HCT116 (cell line): ENCODE data around the gene ZSCAN23. TPM values are rescaled to one million over a fixed set of nuclear protein-coding genes. Genes with fewer than 3 reads are reported as not detected.

Source experiments
- ATAC-seq: fragments of 200-7000 bp; cut with Tn5 transposase; 2 replicates; pipeline ENCODE4 v1.9.1; 2020; ENCODE audit warnings: mild to moderate bottlenecking, moderate library complexity
- BruUV-seq: library from RNA; stranded (reverse); fragments of 400-500 nt; replicated peaks from 2 replicates; lab custom pipeline; 2021; lab: Mats Ljungman, UMichigan
- CTCF ChIA-PET: fragments of 300-600 bp; sonication (Branson Sonifier 250); formaldehyde crosslinking; loops from one replicate; lab custom pipeline; 2021; ENCODE audit warnings: antibody characterized with exemption; lab: Charles Lee
- POLR2A ChIA-PET: fragments of 300-600, 350-600 bp; sonication (Branson Sonifier 250); formaldehyde crosslinking; loops from one replicate; lab custom pipeline; 2021; ENCODE audit warnings: antibody characterized with exemption; lab: Charles Lee
- RAD21 ChIA-PET, 2 experiments: fragments of 300-600 bp; sonication (Branson Sonifier 250); formaldehyde crosslinking; loops; one replicate each; lab custom pipeline; 2023; ENCODE audit warnings: low total read pairs in 2 of 2; ENCODE audit not compliant: uncharacterized antibody in 2 of 2, unreplicated experiment in 2 of 2, low non-redundant PET in 1 of 2; lab: Charles Lee
- DNase-seq: peaks from one replicate; pipeline ENCODE4 v3.0.0-alpha.2; 2010; ENCODE audit warnings: low read depth, low spot score
- H2AFZ ChIP-seq: fragments of 200-600 bp; shearing (Covaris generic), sonication (generic); 2 replicates; pipeline ENCODE4 v1.6.1; 2017; ENCODE audit warnings: low read depth, mixed run types, mixed read lengths, antibody characterized with exemption, low read length; ENCODE audit not compliant: poor library complexity, severe bottlenecking
- H3K27ac ChIP-seq: 2 replicates; pipeline ENCODE4 v1.5.1; 2012; ENCODE audit warnings: low read depth, low read length
- H3K27me3 ChIP-seq: fragments of 200-600 bp; sonication (generic); 2 replicates; pipeline ENCODE4 v1.6.1; 2016; ENCODE audit warnings: mixed run types, low read length, mixed read lengths; ENCODE audit not compliant: insufficient read depth
- H3K36me3 ChIP-seq, 2 experiments: fragments of 200-500 bp in 1 of 2; fragments of 200-600 bp in 1 of 2; sonication (Bioruptor generic) in 1 of 2; sonication (generic) in 1 of 2; 2 replicates each; pipeline versions ENCODE4 v1.5.1 to v1.6.1; 2014 to 2016; ENCODE audit warnings: low read length in 2 of 2, inconsistent platforms in 1 of 2, mixed read lengths in 1 of 2, mixed run types in 1 of 2; ENCODE audit not compliant: insufficient read depth in 2 of 2, control insufficient read depth in 1 of 2
- H3K4me1 ChIP-seq, 2 experiments: fragments of 200-600 bp in 1 of 2; sonication (generic) in 1 of 2; 2 replicates each; pipeline versions ENCODE4 v1.5.1 to v1.6.1; 2012 to 2017; ENCODE audit warnings: low read length in 2 of 2, inconsistent platforms in 1 of 2, mild to moderate bottlenecking in 1 of 2, mixed read lengths in 1 of 2, mixed run types in 1 of 2, moderate library complexity in 1 of 2; ENCODE audit not compliant: insufficient read depth in 2 of 2, control insufficient read depth in 1 of 2
- H3K4me2 ChIP-seq: fragments of 200-600 bp; sonication (generic); 2 replicates; pipeline ENCODE4 v1.6.1; 2017; ENCODE audit warnings: mixed run types, low read length, mixed read lengths
- H3K4me3 ChIP-seq, 2 experiments: fragments of 200-600 bp in 1 of 2; sonication (generic) in 1 of 2; replicated peaks in 1 of 2; 2 replicates each; pipeline ENCODE4 v1.5.1; 2011 to 2016; ENCODE audit warnings: low read length in 2 of 2, control low read depth in 1 of 2, low read depth in 1 of 2, mild to moderate bottlenecking in 1 of 2, mixed read lengths in 1 of 2, mixed run types in 1 of 2
- H3K79me2 ChIP-seq: fragments of 200-600 bp; sonication (generic); 2 replicates; pipeline ENCODE4 v1.6.1; 2017; ENCODE audit warnings: mild to moderate bottlenecking, mixed run types, low read length, moderate library complexity, mixed read lengths; ENCODE audit not compliant: insufficient read depth
- H3K9ac ChIP-seq: fragments of 200-600 bp; sonication (generic); 2 replicates; pipeline ENCODE4 v1.6.1; 2016; ENCODE audit warnings: low read length, mixed read lengths
- H3K9me2 ChIP-seq: fragments of 200-600 bp; sonication (generic), shearing (Covaris generic); 2 replicates; pipeline ENCODE4 v1.6.1; 2017; ENCODE audit warnings: mixed run types, mild to moderate bottlenecking, moderate library complexity; ENCODE audit not compliant: insufficient read depth
- H3K9me3 ChIP-seq, 2 experiments: fragments of 200-500 bp in 1 of 2; fragments of 200-600 bp in 1 of 2; sonication (Bioruptor generic) in 1 of 2; sonication (generic) in 1 of 2; 2 replicates each; pipeline ENCODE4 v1.6.1; 2014 to 2017; ENCODE audit warnings: low read length in 2 of 2, mixed read lengths in 2 of 2, inconsistent platforms in 1 of 2, low read depth in 1 of 2, mild to moderate bottlenecking in 1 of 2, mixed run types in 1 of 2, moderate library complexity in 1 of 2; ENCODE audit not compliant: control insufficient read depth in 1 of 2, insufficient read depth in 1 of 2
- H4K20me1 ChIP-seq: fragments of 200-600 bp; sonication (generic), shearing (Covaris generic); 2 replicates; pipeline ENCODE4 v1.6.1; 2017; ENCODE audit warnings: mixed run types, mild to moderate bottlenecking, moderate library complexity; ENCODE audit not compliant: insufficient read depth
- ATF3 ChIP-seq: IDR thresholded peaks from 2 replicates; pipeline ENCODE4 v1.6.1; 2012
- CBX3 ChIP-seq: IDR thresholded peaks from 2 replicates; pipeline ENCODE4 v1.6.1; 2012; ENCODE audit warnings: low read depth
- CEBPB ChIP-seq: IDR thresholded peaks from 2 replicates; pipeline ENCODE4 v1.6.1; 2012; ENCODE audit warnings: low read depth
- CTCF ChIP-seq, 3 experiments: fragments of 200-600 bp in 1 of 3; sonication (generic) in 1 of 3; IDR thresholded peaks in 2 of 3; conservative IDR thresholded peaks in 1 of 3; 2 replicates each; pipeline ENCODE4 v1.5.1; 2012 to 2017; ENCODE audit warnings: low read depth in 2 of 3, low read length in 2 of 3, antibody characterized with exemption in 1 of 3, borderline replicate concordance in 1 of 3, control low read depth in 1 of 3, mild to moderate bottlenecking in 1 of 3, mixed read lengths in 1 of 3, mixed run types in 1 of 3, moderate library complexity in 1 of 3; ENCODE audit not compliant: insufficient read depth in 1 of 3
- ELF1 ChIP-seq: IDR thresholded peaks from 2 replicates; pipeline ENCODE4 v1.6.1; 2012; ENCODE audit warnings: low read depth, borderline replicate concordance
- EZH2 ChIP-seq: fragments of 200-600 bp; sonication (generic); IDR thresholded peaks from 2 replicates; pipeline ENCODE4 v1.6.1; 2017; ENCODE audit warnings: antibody characterized with exemption, mixed run types
- EZH2phosphoT487 ChIP-seq: fragments of 200-600 bp; IDR thresholded peaks from 2 replicates; pipeline ENCODE4 v1.6.1; 2018; ENCODE audit warnings: antibody characterized with exemption, borderline replicate concordance
- JUND ChIP-seq: IDR thresholded peaks from 2 replicates; pipeline ENCODE4 v1.6.1; 2012
- POLR2A ChIP-seq: IDR thresholded peaks from 2 replicates; pipeline ENCODE4 v1.7.0; 2011; ENCODE audit warnings: borderline replicate concordance; ENCODE audit not compliant: insufficient read depth, insufficient read length; ENCODE audit errors: extremely low read depth
- POLR2AphosphoS5 ChIP-seq: IDR thresholded peaks from 2 replicates; pipeline ENCODE4 v1.6.1; 2011; ENCODE audit warnings: mild to moderate bottlenecking, low read depth, low read length, moderate library complexity
- RAD21 ChIP-seq: IDR thresholded peaks from 2 replicates; pipeline ENCODE4 v1.6.1; 2012; ENCODE audit warnings: low read depth, mild to moderate bottlenecking
- REST ChIP-seq: IDR thresholded peaks from 2 replicates; pipeline ENCODE4 v1.6.1; 2012; ENCODE audit warnings: low read depth
- SIN3A ChIP-seq: IDR thresholded peaks from 2 replicates; pipeline ENCODE4 v1.6.1; 2012; ENCODE audit warnings: low read depth
- SRF ChIP-seq: IDR thresholded peaks from 2 replicates; pipeline ENCODE4 v1.6.1; 2012; ENCODE audit warnings: low read depth
- YY1 ChIP-seq: IDR thresholded peaks from 2 replicates; pipeline ENCODE4 v1.6.1; 2011; ENCODE audit warnings: low read length, low read depth, moderate library complexity, mild to moderate bottlenecking; ENCODE audit not compliant: insufficient replicate concordance; ENCODE audit errors: extremely low read depth
- ZBTB33 ChIP-seq: IDR thresholded peaks from 2 replicates; pipeline ENCODE4 v1.6.1; 2011; ENCODE audit warnings: mild to moderate bottlenecking, low read length, moderate library complexity; ENCODE audit not compliant: insufficient replicate concordance; ENCODE audit errors: extremely low read depth
- ZFX ChIP-seq: fragments of 450-650 bp; IDR thresholded peaks from 2 replicates; pipeline ENCODE4 v1.6.1; 2017
- intact Hi-C: fragments of 100-400 bp; cut with micrococcal nuclease; formaldehyde crosslinking; loops from 2 replicates; pipeline ENCODE4 v1.10.0; 2022
- total RNA-seq: library from RNA; stranded (reverse); gene quantifications from one replicate; pipeline ENCODE4 v1.2.1, GENCODE V29; 2021; ENCODE audit not compliant: unreplicated experiment

ZSCAN23 gene
- total RNA-seq, 1 experiment from 2014 or later, result not detected

- Histone ChIP-seq H3K9ac (peak overlapping the region; percentile 32), H3K4me3 (peak overlapping the region; percentile 49 to 55), H3K4me2 (peak overlapping the region; percentile 82), H3K79me2 (no peaks in the 10 kb centered on the region), H3K27me3 (no peaks in the 10 kb centered on the region), H3K4me1 (peaks cover 7 to 17% of the 10 kb centered on the region in 2 experiments; a peak in 3 of 4 replicates), H3K27ac (peak overlapping the region; percentile 73), H3K9me3 (no peaks in the 10 kb centered on the region; a peak in 1 of 4 replicates), H3K9me2 (no peaks in the 10 kb centered on the region), H2AFZ (peak overlapping the region; percentile 55), H3K36me3 (no peaks in the 10 kb centered on the region), H4K20me1 (no peaks in the 10 kb centered on the region)
- no TSS peak for BruUV-seq
- ATAC-seq (peak; percentile 93), DNase-seq (peak; percentile 82)
- POLR2A ChIA-PET, result interaction anchor here (0.6 to 2.2 kb wide), 9 partner anchors 14 to 629 kb away, joined by 3 to 14 read pairs (median 4); partner anchors contain the start of genes ZKSCAN3, ZKSCAN4, ZKSCAN8 and ZSCAN31
- RAD21 ChIA-PET, result interaction anchor here (0.8 to 1.1 kb wide), 3 partner anchors 132 to 259 kb away, joined by 3 read pairs; partner anchors contain the start of genes ZKSCAN4 (in 1 of the 2), ZKSCAN8 (in 1 of the 2) and ZSCAN16 (in 1 of the 2)
- intact Hi-C loops, result no loop called here
- CTCF ChIA-PET, result interaction anchor here (0.6 to 2.6 kb wide), 11 partner anchors 8 to 489 kb away, joined by 3 to 20 read pairs (median 3); partner anchors contain the start of genes ZSCAN16, ZSCAN26 and ZSCAN31
- TF ChIP-seq RAD21 (peak; percentile 74), POLR2A (peak; percentile 62), REST (no peak), JUND (no peak), EZH2 (no peak), ATF3 (no peak), CTCF (IDR thresholded peaks at IDR 0.05 in 2 of 3, conservative IDR thresholded peaks at IDR 0.05 in 1 of 3; ENCODE audit: borderline replicate concordance in 1 of 3, insufficient read depth in 1 of 3, low read depth in 2 of 3, low read length in 2 of 3) (peak; percentile 41 to 69 (median 69); a peak in 5 of 6 replicates), YY1 (peak; percentile 41), SRF (no peak), ELF1 (no peak), ZBTB33 (no peak), SIN3A (peak; percentile 16), POLR2AphosphoS5 (peak; percentile 60), EZH2phosphoT487 (no peak), ZFX (0 out of 2 replicates have a peak, but pooled peaks have one; percentile 17), CEBPB (no peak), CBX3 (peak; percentile 95; the same call in 1 of the 2 replicates)
Observed at GRCh38 chr6:28383235-28384142, 59.8 kb downstream of the ZSCAN23 start.
